GM10266 (cell line): ENCODE results near the gene GABRB1.

Experiments used
- DNase-seq: peaks from one replicate; pipeline ENCODE4 v3.0.0; 2012; ENCODE audit errors: extremely low spot score
- TF ChIP-seq, protein P1 (sequence below): IDR thresholded peaks from 2 replicates; pipeline ENCODE4 v1.5.1; 2012; ENCODE audit warnings: mild to moderate bottlenecking, low read depth; ENCODE audit not compliant: control insufficient read depth, insufficient read depth; ENCODE audit errors: missing control alignments

Gene GABRB1

GRCh38 chr4:47075919-47076318 lies 44.6 kb downstream of the GABRB1 start:
- no peak for DNase-seq
- TF ChIP-seq, protein P1, sequence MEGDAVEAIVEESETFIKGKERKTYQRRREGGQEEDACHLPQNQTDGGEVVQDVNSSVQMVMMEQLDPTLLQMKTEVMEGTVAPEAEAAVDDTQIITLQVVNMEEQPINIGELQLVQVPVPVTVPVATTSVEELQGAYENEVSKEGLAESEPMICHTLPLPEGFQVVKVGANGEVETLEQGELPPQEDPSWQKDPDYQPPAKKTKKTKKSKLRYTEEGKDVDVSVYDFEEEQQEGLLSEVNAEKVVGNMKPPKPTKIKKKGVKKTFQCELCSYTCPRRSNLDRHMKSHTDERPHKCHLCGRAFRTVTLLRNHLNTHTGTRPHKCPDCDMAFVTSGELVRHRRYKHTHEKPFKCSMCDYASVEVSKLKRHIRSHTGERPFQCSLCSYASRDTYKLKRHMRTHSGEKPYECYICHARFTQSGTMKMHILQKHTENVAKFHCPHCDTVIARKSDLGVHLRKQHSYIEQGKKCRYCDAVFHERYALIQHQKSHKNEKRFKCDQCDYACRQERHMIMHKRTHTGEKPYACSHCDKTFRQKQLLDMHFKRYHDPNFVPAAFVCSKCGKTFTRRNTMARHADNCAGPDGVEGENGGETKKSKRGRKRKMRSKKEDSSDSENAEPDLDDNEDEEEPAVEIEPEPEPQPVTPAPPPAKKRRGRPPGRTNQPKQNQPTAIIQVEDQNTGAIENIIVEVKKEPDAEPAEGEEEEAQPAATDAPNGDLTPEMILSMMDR, result no peak

GRCh38 chr4:47084111-47084510 lies 52.7 kb downstream of the GABRB1 start:
- TF ChIP-seq, protein P1, result no peak
- no peak for DNase-seq

GRCh38 chr4:47084795-47085194 lies 53.4 kb downstream of the GABRB1 start:
- TF ChIP-seq, protein P1, result no peak
- no peak for DNase-seq

GRCh38 chr4:47088298-47088697 lies 56.9 kb downstream of the GABRB1 start:
- TF ChIP-seq, protein P1, result no peak
- DNase-seq, result no peak

GRCh38 chr4:47095884-47096283 lies 64.5 kb downstream of the GABRB1 start:
- TF ChIP-seq, protein P1, result no peak
- no peak for DNase-seq

DNA sequence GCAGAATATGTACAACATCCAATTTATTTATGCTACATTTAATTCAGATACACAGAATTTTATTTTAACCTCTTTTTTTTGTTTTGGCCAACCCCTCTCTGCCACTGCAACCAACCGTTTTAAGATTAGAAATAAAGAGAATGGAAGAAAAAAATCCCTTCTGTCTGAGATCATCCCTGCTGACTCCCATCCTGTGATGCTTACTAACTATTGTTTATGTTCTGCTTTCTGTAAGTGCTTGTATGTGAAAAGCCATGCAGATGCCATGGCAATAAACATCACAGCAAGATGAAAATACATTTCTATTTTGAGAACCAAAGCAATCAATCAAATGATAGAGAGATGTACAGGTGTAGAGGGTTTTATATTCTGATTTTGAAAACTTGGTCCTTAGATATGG lies 70.1 kb downstream of the GABRB1 start:
- no peak for DNase-seq
- TF ChIP-seq, protein P1, result no peak

- DNase-seq, result no peak
- TF ChIP-seq, protein P1, result no peak
Observed at GRCh38 chr4:47104986-47105385, 73.6 kb downstream of the GABRB1 start.
